Stomach (tissue), 9 donors: ENCODE results near the gene ZFTA. TPM values are rescaled to one million over a fixed set of nuclear protein-coding genes. Genes with fewer than 3 reads are reported as not detected.

ENCODE experiments used
- DNase-seq, 2 donors: peaks; one replicate each; pipeline versions ENCODE4 v3.0.0 to v3.0.0-alpha.2; 2013 to 2019
- H3K27ac ChIP-seq, 5 donors: fragments of 200-600 bp in 4 of 5; sonication (generic) in 4 of 5; one replicate each; pipeline ENCODE4 v1.5.1; 2013 to 2019; ENCODE audit warnings: mild to moderate bottlenecking in 1 of 5, moderate library complexity in 1 of 5
- H3K27me3 ChIP-seq, 3 donors: fragments of 200-600 bp; sonication (generic); one replicate each; pipeline ENCODE4 v1.5.1; 2017 to 2019; ENCODE audit warnings: mixed run types in 1 of 3
- H3K36me3 ChIP-seq, 4 donors: fragments of 200-600 bp; sonication (generic); 1 replicate in 3 of 4; 2 replicates in 1 of 4; pipeline ENCODE4 v1.5.1; 2016 to 2019
- H3K4me1 ChIP-seq, 4 donors: fragments of 200-600 bp; sonication (generic); one replicate each; pipeline ENCODE4 v1.5.1; 2016 to 2019
- H3K4me3 ChIP-seq, 4 donors: fragments of 200-600 bp; sonication (generic) in 3 of 4; one replicate each; pipeline ENCODE4 v1.5.1; 2016 to 2019; ENCODE audit warnings: mild to moderate bottlenecking in 1 of 4
- H3K9me3 ChIP-seq, 4 donors: fragments of 200-600 bp; sonication (generic); one replicate each; pipeline ENCODE4 v1.5.1; 2016 to 2019
- CTCF ChIP-seq, 7 experiments: fragments of 450-650 bp in 4 of 7; fragments of 200-600 bp in 3 of 7; sonication (generic) in 3 of 7; IDR thresholded peaks; one replicate each; pipeline ENCODE4 v1.5.1; 2016 to 2019; ENCODE audit warnings: antibody characterized with exemption in 7 of 7, control low read depth in 2 of 7, mild to moderate bottlenecking in 1 of 7
- EP300 ChIP-seq: sonication (generic); formaldehyde crosslinking; IDR thresholded peaks from one replicate; pipeline ENCODE4 v1.6.1; 2017; ENCODE audit warnings: antibody characterized with exemption
- POLR2A ChIP-seq, 4 donors: fragments of 450-650 bp; IDR thresholded peaks; one replicate each; pipeline ENCODE4 v1.6.1; 2016; ENCODE audit warnings: antibody characterized with exemption in 4 of 4, control low read depth in 2 of 4, mild to moderate bottlenecking in 1 of 4, moderate library complexity in 1 of 4
- POLR2AphosphoS5 ChIP-seq, 3 donors: sonication (generic); formaldehyde crosslinking; IDR thresholded peaks; one replicate each; pipeline ENCODE4 v1.6.1; 2016; ENCODE audit warnings: antibody characterized with exemption in 3 of 3
- WGBS, 5 donors: extraction: QIAGEN DNeasy Blood & Tissue Kit in 3 of 5; methylation state at CpG; one replicate each; pipeline versions ENCODE4 v1.1.5 to v1.1.7; 2013 to 2018; 5-methylcytosine and 5-hydroxymethylcytosine counted together
- intact Hi-C: fragments of 100-400 bp; cut with DNase I; formaldehyde crosslinking; loops from one replicate; pipeline ENCODE4 v1.15.1; 2023; ENCODE audit warnings: low total_unique reads
- polyA plus RNA-seq, 3 donors: library from polyadenylated mRNA; stranded (reverse); fragments of 200-250 nt; gene quantifications; one replicate each; pipeline ENCODE4 v1.2.3, GENCODE V29; 2013
- total RNA-seq, 5 donors: library from RNA; depleted of rRNA; stranded (reverse); fragments of >200 nt; gene quantifications; one replicate each; pipeline versions ENCODE4 v1.1.0 to v1.2.3, GENCODE V29; 2014 to 2016
- donor health status: healthy with polysubstance abuse.
- donor health status: Bipolar disorder and iron deficiency.
- donor health status: healthy.

Gene ZFTA
- total and polyA plus RNA-seq, 8 donors, result 1.8 to 16.8 (median 5.8) TPM

DNA sequence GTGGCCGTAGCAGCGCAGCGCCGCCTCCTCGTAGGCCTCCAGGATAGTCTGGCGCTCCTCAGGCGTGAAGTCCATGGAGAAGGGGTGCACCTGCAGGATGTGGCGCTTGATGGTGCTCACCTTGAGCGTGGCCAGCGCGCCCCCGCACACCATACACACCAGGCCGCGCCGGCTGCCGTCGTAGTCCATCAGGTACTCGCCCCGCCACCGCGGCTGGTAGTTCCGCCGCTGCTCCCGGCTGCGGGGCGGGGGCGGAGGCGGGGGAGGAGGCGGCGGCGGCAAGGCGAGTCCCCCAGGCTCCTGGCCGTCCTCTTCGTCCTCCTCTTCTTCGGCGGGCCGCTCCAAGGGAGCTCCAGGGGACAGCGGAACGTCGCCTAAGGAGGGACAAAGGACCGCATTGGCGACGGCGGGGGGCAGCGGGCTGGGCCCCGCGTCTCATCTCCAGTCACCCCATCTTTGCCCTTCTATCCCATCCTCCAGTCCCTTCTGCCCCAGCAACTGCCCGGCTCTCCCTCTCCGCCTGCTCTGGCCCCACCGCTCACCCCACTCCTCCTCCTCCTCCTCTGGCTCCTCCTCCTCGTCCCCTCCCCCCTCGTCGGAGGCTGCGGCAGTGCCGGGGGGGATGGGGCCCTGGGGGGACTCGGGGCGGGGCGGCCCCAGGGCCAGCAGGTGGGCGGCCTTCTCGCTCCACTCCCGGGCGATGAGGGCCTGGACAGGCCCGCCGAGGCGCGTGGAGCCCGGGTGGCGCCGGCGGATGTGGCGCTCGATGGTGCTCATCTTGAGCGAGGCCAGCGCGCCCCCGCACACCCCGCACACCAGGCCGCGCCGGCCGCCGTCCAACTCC is 4.9 kb downstream of the ZFTA start:
- WGBS, 5 donors, result 50 to 77% (median 64%) methylated on average over 41 to 82 of the region's 82 CpGs
- Histone ChIP-seq H3K4me1 (peaks cover 44 to 67% (median 61%) of the 10 kb centered on the region in 4 donors), H3K27ac (peak overlapping the region in 4 of 5 donors; percentile 59 to 86 (median 68)), H3K36me3 (peaks cover 0 to 16% (median 8%) of the 10 kb centered on the region in 4 donors), H3K4me3 (peak overlapping the region; percentile 50 to 60 (median 56)), H3K27me3 (peaks cover 0 to 1% (median 0%) of the 10 kb centered on the region in 3 donors), H3K9me3 (no peaks in the 10 kb centered on the region)
- TF ChIP-seq EP300 (no peak), CTCF (IDR thresholded peaks at IDR 0.05) (peak in 1 of 7 experiments; percentile 4)
- intact Hi-C loops, result no loop called here
- peak in 1 of 2 donors; percentile 74 for DNase-seq

- peaks cover 0 to 24% (median 16%) of the 10 kb centered on the region in 4 donors for H3K36me3 ChIP-seq
- TF ChIP-seq POLR2AphosphoS5 (IDR thresholded peaks at IDR 0.05), result no peak
- peak in 1 of 7 experiments; percentile 11 for TF ChIP-seq CTCF (IDR thresholded peaks at IDR 0.05)
- H3K4me3 ChIP-seq, result peak overlapping the region; percentile 50 to 60 (median 56)
- 14 to 43% (median 26%) methylated on average over 10 to 96 of the region's 96 CpGs for WGBS, 5 donors
- no peaks in the 10 kb centered on the region for H3K27me3 ChIP-seq
- H3K9me3 ChIP-seq, result no peaks in the 10 kb centered on the region
- intact Hi-C loops, result no loop called here
- peak overlapping the region; percentile 14 to 86 (median 60) for H3K27ac ChIP-seq
- H3K4me1 ChIP-seq, result peaks cover 44 to 66% (median 61%) of the 10 kb centered on the region in 4 donors
- DNase-seq, result peak; percentile 54 to 88
Measured at GRCh38 chr11:63762654-63763495, 5.7 kb downstream of the ZFTA start.

- peak in 1 of 2 donors; percentile 60 for DNase-seq
- intact Hi-C loops, result no loop called here
- Histone ChIP-seq H3K9me3 (no peaks in the 10 kb centered on the region), H3K27ac (peak overlapping the region in 3 of 5 donors; percentile 60 to 86 (median 75)), H3K4me1 (peaks cover 42 to 62% (median 55%) of the 10 kb centered on the region in 4 donors), H3K4me3 (peak overlapping the region; percentile 50 to 60 (median 56)), H3K27me3 (no peaks in the 10 kb centered on the region), H3K36me3 (peaks cover 0 to 32% (median 23%) of the 10 kb centered on the region in 4 donors)
- 27 to 50% (median 46%) methylated on average over 33 to 34 of the region's 34 CpGs for WGBS, 5 donors
- no peak for TF ChIP-seq EP300
Measured at GRCh38 chr11:63761931-63762653, 6.5 kb downstream of the ZFTA start.

- no peak for DNase-seq
- no peak overlapping the region for H3K27ac ChIP-seq
- H3K27me3 ChIP-seq, result no peaks in the 10 kb centered on the region
- H3K9me3 ChIP-seq, result no peaks in the 10 kb centered on the region
- H3K4me3 ChIP-seq, result peak overlapping the region in 1 of 4 donors; percentile 58
- peaks cover 34 to 53% (median 46%) of the 10 kb centered on the region in 4 donors for H3K4me1 ChIP-seq
- WGBS, 5 donors, result 81 to 89% (median 86%) methylated on average over 8 to 10 of the region's 10 CpGs
- TF ChIP-seq POLR2A (IDR thresholded peaks at IDR 0.05) (no peak), EP300 (no peak), CTCF (IDR thresholded peaks at IDR 0.05) (no peak), POLR2AphosphoS5 (IDR thresholded peaks at IDR 0.05) (no peak)
- peaks cover 0 to 41% (median 31%) of the 10 kb centered on the region in 4 donors for H3K36me3 ChIP-seq
- intact Hi-C loops, result no loop called here
Measured at GRCh38 chr11:63761188-63761587, 7.4 kb downstream of the ZFTA start.
